DND-41 (cell line): ENCODE data around the gene LRRN2.

Source experiments
- ATAC-seq: fragments of 200-7000 bp; cut with Tn5 transposase; 3 replicates; pipeline ENCODE4 v1.9.1; 2021; ENCODE audit warnings: low read depth; ENCODE audit not compliant: insufficient read depth
- DNase-seq: peaks from one replicate; pipeline ENCODE4 v3.0.0-alpha.2; 2020
- H2AFZ ChIP-seq: 2 replicates; pipeline ENCODE4 v1.6.0; 2012; ENCODE audit warnings: low read depth, low read length
- H3K27ac ChIP-seq: 2 replicates; pipeline ENCODE4 v1.5.1; 2012; ENCODE audit warnings: low read length, inconsistent platforms
- H3K27me3 ChIP-seq: fragments of 200-600 bp; sonication (generic); 2 replicates; pipeline ENCODE4 v1.6.0; 2012; ENCODE audit warnings: low read length, mild to moderate bottlenecking, inconsistent platforms; ENCODE audit not compliant: insufficient read depth, poor library complexity
- H3K36me3 ChIP-seq: 2 replicates; pipeline ENCODE4 v1.5.1; 2012; ENCODE audit warnings: low read length, inconsistent platforms; ENCODE audit not compliant: insufficient read depth
- H3K4me1 ChIP-seq: 2 replicates; pipeline ENCODE4 v1.5.1; 2012; ENCODE audit warnings: mild to moderate bottlenecking, low read length; ENCODE audit not compliant: insufficient read depth
- H3K4me2 ChIP-seq: 2 replicates; pipeline ENCODE4 v1.6.0; 2012; ENCODE audit warnings: mild to moderate bottlenecking, moderate library complexity, low read length, inconsistent platforms; ENCODE audit not compliant: insufficient read depth
- H3K4me3 ChIP-seq, 2 experiments: fragments of 200-600 bp in 1 of 2; shearing (Covaris generic) in 1 of 2; 2 replicates each; pipeline ENCODE4 v1.5.1; 2012 to 2016; ENCODE audit warnings: inconsistent platforms in 2 of 2, low read length in 2 of 2, mild to moderate bottlenecking in 2 of 2, low read depth in 1 of 2, moderate library complexity in 1 of 2
- H3K79me2 ChIP-seq: 2 replicates; pipeline ENCODE4 v1.6.0; 2012; ENCODE audit warnings: low read length, inconsistent platforms; ENCODE audit not compliant: insufficient read depth
- H3K9ac ChIP-seq: 2 replicates; pipeline ENCODE4 v1.6.0; 2012; ENCODE audit warnings: low read depth, mild to moderate bottlenecking, inconsistent platforms, low read length, moderate library complexity
- H3K9me3 ChIP-seq: 2 replicates; pipeline ENCODE4 v1.5.1; 2012; ENCODE audit warnings: low read length, moderate library complexity, mild to moderate bottlenecking, inconsistent platforms; ENCODE audit not compliant: insufficient read depth, severe bottlenecking
- H4K20me1 ChIP-seq: 2 replicates; pipeline ENCODE4 v1.6.0; 2012; ENCODE audit warnings: low read length; ENCODE audit not compliant: insufficient read depth
- EZH2 ChIP-seq: IDR thresholded peaks from 3 replicates; pipeline ENCODE4 v1.6.1; 2012; ENCODE audit warnings: borderline replicate concordance, low read depth, mild to moderate bottlenecking, moderate library complexity, low read length, inconsistent platforms; ENCODE audit not compliant: severe bottlenecking
- TF ChIP-seq, protein P1 (sequence below): IDR thresholded peaks from 2 replicates; pipeline ENCODE4 v1.5.1; 2012; ENCODE audit warnings: borderline replicate concordance, low read length, moderate library complexity, mild to moderate bottlenecking; ENCODE audit not compliant: poor library complexity, severe bottlenecking; ENCODE audit errors: extremely low read depth

Gene LRRN2

GRCh38 chr1:204676043-204676442 is 9.5 kb downstream of the LRRN2 start:
- DNase-seq (no peak), ATAC-seq (no peak)
- no peaks in the 10 kb centered on the region for H3K9me3 ChIP-seq
- no peak overlapping the region for H2AFZ ChIP-seq
- no peak overlapping the region for H3K9ac ChIP-seq
- H3K4me3 ChIP-seq = no peak overlapping the region
- H3K27ac ChIP-seq = no peak overlapping the region
- no peaks in the 10 kb centered on the region for H3K36me3 ChIP-seq
- no peaks in the 10 kb centered on the region for H4K20me1 ChIP-seq
- H3K4me2 ChIP-seq = no peak overlapping the region
- H3K27me3 ChIP-seq = peaks cover 38% of the 10 kb centered on the region
- no peaks in the 10 kb centered on the region for H3K79me2 ChIP-seq
- no peak for TF ChIP-seq EZH2
- TF ChIP-seq, protein P1, sequence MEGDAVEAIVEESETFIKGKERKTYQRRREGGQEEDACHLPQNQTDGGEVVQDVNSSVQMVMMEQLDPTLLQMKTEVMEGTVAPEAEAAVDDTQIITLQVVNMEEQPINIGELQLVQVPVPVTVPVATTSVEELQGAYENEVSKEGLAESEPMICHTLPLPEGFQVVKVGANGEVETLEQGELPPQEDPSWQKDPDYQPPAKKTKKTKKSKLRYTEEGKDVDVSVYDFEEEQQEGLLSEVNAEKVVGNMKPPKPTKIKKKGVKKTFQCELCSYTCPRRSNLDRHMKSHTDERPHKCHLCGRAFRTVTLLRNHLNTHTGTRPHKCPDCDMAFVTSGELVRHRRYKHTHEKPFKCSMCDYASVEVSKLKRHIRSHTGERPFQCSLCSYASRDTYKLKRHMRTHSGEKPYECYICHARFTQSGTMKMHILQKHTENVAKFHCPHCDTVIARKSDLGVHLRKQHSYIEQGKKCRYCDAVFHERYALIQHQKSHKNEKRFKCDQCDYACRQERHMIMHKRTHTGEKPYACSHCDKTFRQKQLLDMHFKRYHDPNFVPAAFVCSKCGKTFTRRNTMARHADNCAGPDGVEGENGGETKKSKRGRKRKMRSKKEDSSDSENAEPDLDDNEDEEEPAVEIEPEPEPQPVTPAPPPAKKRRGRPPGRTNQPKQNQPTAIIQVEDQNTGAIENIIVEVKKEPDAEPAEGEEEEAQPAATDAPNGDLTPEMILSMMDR = no peak
- no peaks in the 10 kb centered on the region for H3K4me1 ChIP-seq

DNA sequence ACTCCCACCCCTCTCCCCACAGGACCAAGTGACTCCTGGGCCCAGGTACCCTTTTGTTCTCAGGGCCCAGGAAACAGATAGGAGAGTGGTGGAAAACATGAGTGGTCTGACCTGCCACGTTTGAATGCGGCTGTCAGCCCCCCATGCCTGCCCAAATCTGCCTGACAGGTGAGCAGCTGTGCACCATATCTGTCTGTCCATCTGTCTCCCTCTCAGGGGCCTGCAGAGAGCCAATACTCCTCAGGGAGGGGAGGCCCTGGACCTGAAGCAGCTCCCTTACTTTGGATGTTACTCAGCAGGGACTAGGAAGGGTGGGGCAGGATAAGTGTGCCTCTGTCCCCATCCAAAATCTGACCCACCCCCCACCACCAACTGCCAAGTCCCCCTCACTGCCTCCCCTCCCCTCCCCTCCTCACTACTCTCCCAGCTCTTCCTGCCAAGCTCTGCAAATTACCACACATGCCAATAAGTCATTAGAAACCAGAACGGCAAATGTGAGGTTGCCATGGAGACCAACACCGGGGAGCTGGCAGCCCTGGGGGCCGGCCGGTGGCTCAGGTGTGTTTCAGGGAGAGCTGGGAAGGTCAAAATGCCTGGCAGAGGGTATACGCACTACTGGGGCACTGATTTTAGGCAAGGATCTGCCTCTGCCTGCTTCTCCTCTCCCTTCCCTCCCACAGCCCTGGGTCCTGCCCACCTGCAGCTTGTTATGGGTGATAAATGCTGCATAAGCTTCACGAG is 11.5 kb downstream of the LRRN2 start:
- no peak for ATAC-seq

DNA sequence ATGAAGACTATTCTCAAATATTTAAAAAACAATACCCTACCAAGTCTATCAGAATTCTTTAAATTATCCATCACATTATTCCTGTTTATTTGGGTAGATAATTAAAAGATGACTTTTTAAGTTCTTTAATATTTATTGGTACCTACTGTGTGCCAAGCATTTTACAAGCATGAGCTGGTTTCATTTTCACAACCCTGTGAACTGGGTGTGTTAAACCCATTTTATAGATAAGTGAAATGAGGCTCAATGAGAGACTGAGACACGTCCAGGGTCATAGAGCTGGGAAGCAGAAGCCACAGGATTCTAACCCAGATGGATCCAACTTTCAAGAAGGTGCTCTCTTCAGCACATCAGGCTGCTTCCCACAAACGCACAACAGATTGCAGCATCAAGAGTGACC is 12.3 kb downstream of the LRRN2 start:
- DNase-seq (no peak), ATAC-seq (no peak)
- Histone ChIP-seq H3K9ac (no peak overlapping the region), H3K27me3 (peaks cover 29% of the 10 kb centered on the region), H4K20me1 (no peaks in the 10 kb centered on the region), H3K4me3 (no peak overlapping the region), H3K79me2 (no peaks in the 10 kb centered on the region), H3K4me1 (no peaks in the 10 kb centered on the region), H3K36me3 (no peaks in the 10 kb centered on the region), H3K4me2 (no peak overlapping the region), H3K27ac (no peak overlapping the region), H3K9me3 (no peaks in the 10 kb centered on the region), H2AFZ (no peak overlapping the region)
- TF ChIP-seq, protein P1 = no peak
- no peak for TF ChIP-seq EZH2

More for the DNA sequence above, 11.5 kb downstream of the LRRN2 start:
- no peak for TF ChIP-seq EZH2
- TF ChIP-seq, protein P1 = no peak
- Histone ChIP-seq H3K9me3 (no peaks in the 10 kb centered on the region), H3K4me3 (no peak overlapping the region), H2AFZ (no peak overlapping the region), H3K9ac (no peak overlapping the region), H3K4me2 (no peak overlapping the region), H3K27ac (no peak overlapping the region), H4K20me1 (no peaks in the 10 kb centered on the region), H3K79me2 (no peaks in the 10 kb centered on the region), H3K27me3 (peaks cover 34% of the 10 kb centered on the region), H3K4me1 (no peaks in the 10 kb centered on the region), H3K36me3 (no peaks in the 10 kb centered on the region)
- no peak for DNase-seq
